Progenitor cell of endocrine pancreas (in vitro differentiated cells): Measurements from ENCODE around the gene METTL21A. TPM values are rescaled to one million over a fixed set of nuclear protein-coding genes. Genes with fewer than 3 reads are reported as not detected.
A peak's percentile ranks its signal among the peaks of the same experiment; 100 is the strongest.

Source experiments
- DNase-seq: peaks from one replicate; pipeline ENCODE4 v3.0.0; 2021; ENCODE audit warnings: low spot score; ENCODE audit not compliant: unreplicated experiment
- H3K27ac Mint-ChIP-seq: 2 replicates; pipeline ENCODE4 v1.8.0; 2021; ENCODE audit warnings: mild to moderate bottlenecking, moderate library complexity, mixed read lengths
- H3K27me3 Mint-ChIP-seq: 2 replicates; pipeline ENCODE4 v1.8.0; 2021; ENCODE audit warnings: mixed read lengths
- H3K36me3 Mint-ChIP-seq: 2 replicates; pipeline ENCODE4 v1.8.0; 2022; ENCODE audit warnings: mixed read lengths; ENCODE audit not compliant: insufficient read depth
- H3K4me1 Mint-ChIP-seq: 2 replicates; pipeline ENCODE4 v1.8.0; 2021; ENCODE audit warnings: low read depth, mixed read lengths
- H3K4me3 Mint-ChIP-seq: 2 replicates; pipeline ENCODE4 v1.8.0; 2021; ENCODE audit warnings: low read depth, mild to moderate bottlenecking, moderate library complexity, mixed read lengths
- H3K9me3 Mint-ChIP-seq: 2 replicates; pipeline ENCODE4 v1.8.0; 2021; ENCODE audit warnings: low read depth, mixed read lengths
- long read RNA-seq: library from polyadenylated mRNA; unstranded; transcript quantifications from one replicate; pipeline ENCODE4 v2.0.0, GENCODE V29; 2020
- total RNA-seq: library from RNA; stranded (reverse); gene quantifications from 2 replicates; pipeline ENCODE4 v1.2.1, GENCODE V29; 2021
- TF ChIP-seq, protein P1 (sequence below): fragments of 200-600 bp; sonication (generic); IDR thresholded peaks from one replicate; pipeline ENCODE4 v1.5.0; 2021; ENCODE audit warnings: antibody characterized with exemption, mild to moderate bottlenecking; ENCODE audit not compliant: unreplicated experiment

The METTL21A gene
- total RNA-seq, result 31.2 and 32.6 TPM in 2 replicates
- long read RNA-seq, full-length matches to known transcripts, result 22 of 31 reads
- long read RNA-seq, partial matches to known transcripts, result 0 of 31 reads
- long read RNA-seq, other reads (novel, unspliced or antisense), result 9 of 31 reads

DNA sequence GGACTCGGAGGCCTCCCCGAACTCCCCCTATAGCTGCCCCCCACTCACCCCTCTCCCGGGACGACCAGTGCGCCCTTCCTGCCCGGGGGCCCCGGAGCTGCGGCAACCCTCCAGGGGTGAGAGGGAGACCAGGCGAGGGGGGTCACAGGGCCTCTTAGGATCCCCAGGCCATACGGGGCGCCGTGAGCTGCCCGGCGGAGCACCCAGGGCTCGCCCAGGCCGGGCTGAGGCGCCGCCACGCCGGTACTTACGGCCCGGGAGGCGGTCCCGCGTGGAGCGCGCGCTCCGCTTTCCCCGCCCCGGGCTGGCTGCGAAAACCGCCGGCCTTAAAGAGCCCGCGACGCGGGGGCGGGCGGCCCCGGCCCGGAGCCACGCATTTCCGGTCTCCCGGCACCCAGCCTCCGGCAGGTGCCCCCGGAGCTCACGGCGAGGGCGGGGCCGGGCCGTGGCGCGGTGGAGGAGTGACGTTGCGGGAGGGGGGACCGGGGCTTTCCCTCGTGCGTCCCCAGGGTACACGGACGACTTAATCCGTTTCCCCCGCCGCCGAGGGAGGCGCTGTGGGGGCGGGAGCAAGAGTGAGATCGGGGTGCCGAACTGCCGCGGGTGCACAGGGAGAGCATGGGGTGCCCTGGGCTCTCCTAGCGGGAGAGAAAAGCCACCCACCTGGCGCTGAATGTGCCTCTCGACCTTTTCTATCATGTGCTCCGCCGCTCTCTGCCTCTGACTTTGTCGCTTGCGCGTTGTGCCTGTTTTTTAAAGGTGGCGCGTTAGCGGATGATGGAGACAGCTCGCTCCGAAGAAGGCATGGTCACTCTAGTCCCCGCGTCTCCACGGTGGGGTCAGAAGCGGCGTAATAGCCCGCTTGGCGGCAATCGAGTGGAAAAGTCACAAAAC is at the start of gene METTL21A:
Gene METTL21A, minus strand, starts transcription at position 381 of the 894 bp plus-strand sequence. CDS start 1,019 bp downstream, outside the sequence.
- TF ChIP-seq, protein P1, sequence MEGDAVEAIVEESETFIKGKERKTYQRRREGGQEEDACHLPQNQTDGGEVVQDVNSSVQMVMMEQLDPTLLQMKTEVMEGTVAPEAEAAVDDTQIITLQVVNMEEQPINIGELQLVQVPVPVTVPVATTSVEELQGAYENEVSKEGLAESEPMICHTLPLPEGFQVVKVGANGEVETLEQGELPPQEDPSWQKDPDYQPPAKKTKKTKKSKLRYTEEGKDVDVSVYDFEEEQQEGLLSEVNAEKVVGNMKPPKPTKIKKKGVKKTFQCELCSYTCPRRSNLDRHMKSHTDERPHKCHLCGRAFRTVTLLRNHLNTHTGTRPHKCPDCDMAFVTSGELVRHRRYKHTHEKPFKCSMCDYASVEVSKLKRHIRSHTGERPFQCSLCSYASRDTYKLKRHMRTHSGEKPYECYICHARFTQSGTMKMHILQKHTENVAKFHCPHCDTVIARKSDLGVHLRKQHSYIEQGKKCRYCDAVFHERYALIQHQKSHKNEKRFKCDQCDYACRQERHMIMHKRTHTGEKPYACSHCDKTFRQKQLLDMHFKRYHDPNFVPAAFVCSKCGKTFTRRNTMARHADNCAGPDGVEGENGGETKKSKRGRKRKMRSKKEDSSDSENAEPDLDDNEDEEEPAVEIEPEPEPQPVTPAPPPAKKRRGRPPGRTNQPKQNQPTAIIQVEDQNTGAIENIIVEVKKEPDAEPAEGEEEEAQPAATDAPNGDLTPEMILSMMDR, result peak; percentile 56
- Mint-ChIP-seq H3K4me1 (peaks cover 8% of the 10 kb centered on the region), H3K27me3 (peaks cover 6% of the 10 kb centered on the region), H3K36me3 (peaks cover 5% of the 10 kb centered on the region), H3K27ac (peak within 1 kb of the TSS; percentile 97), H3K4me3 (peak within 1 kb of the TSS; percentile 92), H3K9me3 (no peaks in the 10 kb centered on the region)
- DNase-seq, result peak; percentile 72

DNA sequence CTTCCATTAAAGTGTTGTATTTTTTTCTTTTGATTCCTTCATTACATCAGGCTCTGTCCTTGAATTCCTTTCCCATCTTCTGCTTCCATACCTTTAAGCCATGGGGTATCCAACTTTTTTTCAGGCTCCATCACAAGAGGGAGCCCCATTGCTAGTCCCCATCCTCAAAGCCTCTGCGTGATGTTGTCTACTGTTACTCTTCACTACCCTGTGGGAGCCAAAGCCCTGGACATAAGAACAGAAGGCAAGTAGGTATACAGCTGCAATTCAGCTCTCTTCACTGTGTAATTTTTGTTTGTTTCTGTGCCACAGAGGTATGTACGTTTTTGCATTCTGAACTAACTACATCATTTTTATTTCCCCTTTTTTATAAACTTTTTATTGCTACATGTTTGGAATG is 49.6 kb upstream of the METTL21A start:
- TF ChIP-seq, protein P1, result no peak
- Mint-ChIP-seq H3K9me3 (no peaks in the 10 kb centered on the region), H3K4me1 (peaks cover 10% of the 10 kb centered on the region), H3K27ac (no peak overlapping the region), H3K36me3 (no peaks in the 10 kb centered on the region), H3K4me3 (no peak overlapping the region), H3K27me3 (no peaks in the 10 kb centered on the region)
- DNase-seq, result no peak

DNA sequence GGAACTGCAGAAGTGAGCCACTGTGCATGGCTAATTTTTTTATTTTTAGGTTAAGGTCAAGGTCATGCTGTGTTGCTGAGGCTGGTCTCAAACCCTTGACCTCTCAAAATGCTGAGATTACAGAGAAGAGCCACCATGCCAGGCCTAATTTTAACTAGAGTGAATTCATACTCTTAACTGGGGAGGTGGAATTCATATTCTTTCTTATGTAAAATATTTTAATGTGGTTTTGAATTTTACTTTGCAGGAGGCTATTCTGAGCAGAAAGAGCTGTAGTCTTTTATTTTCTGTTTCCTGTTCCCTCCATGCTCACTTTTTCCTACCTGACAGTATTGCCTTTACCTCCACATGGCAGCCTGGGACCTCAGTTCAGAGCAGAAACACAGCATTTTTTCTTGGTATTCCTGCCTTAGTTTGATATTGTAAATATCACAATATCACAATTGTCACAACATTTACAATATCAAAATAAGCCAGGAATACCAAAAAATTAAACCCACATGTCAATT is 49.1 kb upstream of the METTL21A start:
- Mint-ChIP-seq H3K4me1 (peaks cover 10% of the 10 kb centered on the region), H3K9me3 (no peaks in the 10 kb centered on the region), H3K27me3 (no peaks in the 10 kb centered on the region), H3K27ac (no peak overlapping the region), H3K4me3 (no peak overlapping the region), H3K36me3 (no peaks in the 10 kb centered on the region)
- TF ChIP-seq, protein P1, result no peak
- no peak for DNase-seq

DNA sequence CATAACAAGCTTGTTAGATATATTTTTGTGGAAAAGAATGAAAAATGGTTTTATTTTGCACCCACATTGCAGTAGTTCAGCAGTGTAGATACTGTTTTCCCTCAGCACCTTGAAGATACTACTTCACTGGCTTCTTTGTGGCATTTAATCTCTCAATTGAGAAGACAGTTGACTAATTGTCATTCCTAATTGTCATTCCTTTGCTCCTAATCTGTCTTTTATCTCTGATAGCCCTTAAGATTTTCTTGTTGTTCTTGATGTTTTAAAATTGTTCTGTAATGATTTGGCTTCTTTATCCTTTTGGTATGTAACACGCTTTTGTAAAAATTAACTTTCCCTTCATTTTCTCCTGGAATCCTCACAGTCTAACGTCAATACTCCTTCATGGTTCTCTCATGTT is 48.2 kb upstream of the METTL21A start:
- Mint-ChIP-seq H3K27me3 (no peaks in the 10 kb centered on the region), H3K36me3 (no peaks in the 10 kb centered on the region), H3K9me3 (no peaks in the 10 kb centered on the region), H3K4me1 (peaks cover 10% of the 10 kb centered on the region), H3K27ac (no peak overlapping the region), H3K4me3 (no peak overlapping the region)
- DNase-seq, result no peak
- TF ChIP-seq, protein P1, result no peak

DNA sequence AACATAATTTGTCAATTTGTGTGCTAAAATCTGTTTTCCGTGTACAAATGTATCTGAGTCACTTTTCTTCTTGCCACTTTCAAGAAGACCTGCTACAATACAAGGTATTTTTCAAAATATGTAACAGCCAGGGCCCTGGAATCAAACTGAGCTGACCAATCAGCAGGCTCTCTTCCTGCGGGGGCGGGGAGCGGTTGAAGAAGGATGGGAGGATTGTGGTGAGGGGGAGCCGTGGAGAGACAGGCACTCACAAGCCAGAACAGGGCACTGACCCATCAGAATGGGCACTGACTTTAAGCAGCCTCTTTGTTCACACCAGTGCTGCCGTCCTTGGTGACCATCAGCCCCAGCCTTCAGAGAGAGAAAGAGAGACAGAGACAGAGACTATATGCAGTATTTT is 45.7 kb upstream of the METTL21A start:
- H3K36me3 Mint-ChIP-seq, result no peaks in the 10 kb centered on the region
- no peaks in the 10 kb centered on the region for H3K27me3 Mint-ChIP-seq
- TF ChIP-seq, protein P1, result no peak
- H3K4me3 Mint-ChIP-seq, result no peak overlapping the region
- peaks cover 3% of the 10 kb centered on the region for H3K4me1 Mint-ChIP-seq
- DNase-seq, result no peak
- H3K27ac Mint-ChIP-seq, result no peak overlapping the region
- H3K9me3 Mint-ChIP-seq, result no peaks in the 10 kb centered on the region
